Stimulated activated CD4-positive, alpha-beta T cell treated with anti-CD3 and anti-CD28 coated beads, TNF-alpha, amount 100 ng/mL, for 4 hours (primary cell): ENCODE measurements around the gene ALDH1L1.

Experiments used
- DNase-seq, 3 experiments: peaks; one replicate each; pipeline ENCODE4 v3.0.0-alpha.2; 2020; ENCODE audit warnings: low read depth in 3 of 3

The ALDH1L1 gene

GRCh38 chr3:126154391-126155279 lies 25.8 kb downstream of the ALDH1L1 start:
- DNase-seq, result no peak

- DNase-seq, result no peak
These were observed 26.6 kb downstream of the ALDH1L1 start for GRCh38 chr3:126153695-126154360.

- DNase-seq, result no peak
These were observed 27.3 kb downstream of the ALDH1L1 start for GRCh38 chr3:126152901-126153694.

GRCh38 chr3:126152458-126152857 lies 27.9 kb downstream of the ALDH1L1 start:
- DNase-seq, result no peak

GRCh38 chr3:126151562-126152302 lies 28.7 kb downstream of the ALDH1L1 start:
- no peak for DNase-seq

- DNase-seq, result no peak
These were observed 30.3 kb downstream of the ALDH1L1 start for GRCh38 chr3:126149960-126150515.

GRCh38 chr3:126149256-126149902 lies 31.0 kb downstream of the ALDH1L1 start:
- no peak for DNase-seq

GRCh38 chr3:126147932-126148683 lies 32.3 kb downstream of the ALDH1L1 start:
- no peak for DNase-seq

GRCh38 chr3:126147147-126147931 lies 33.0 kb downstream of the ALDH1L1 start:
- DNase-seq, result no peak

- DNase-seq, result no peak
These were observed 33.8 kb downstream of the ALDH1L1 start for GRCh38 chr3:126146525-126147146.

GRCh38 chr3:126146034-126146433 lies 34.4 kb downstream of the ALDH1L1 start:
- no peak for DNase-seq

GRCh38 chr3:126142652-126143051 lies 37.7 kb downstream of the ALDH1L1 start:
- DNase-seq, result no peak

GRCh38 chr3:126137490-126138130 lies 42.8 kb downstream of the ALDH1L1 start:
- DNase-seq, result no peak

GRCh38 chr3:126136428-126137220 lies 43.8 kb downstream of the ALDH1L1 start:
- no peak for DNase-seq

GRCh38 chr3:126135406-126136076 lies 44.8 kb downstream of the ALDH1L1 start:
- DNase-seq, result no peak

- DNase-seq, result no peak
These were observed 45.3 kb downstream of the ALDH1L1 start for GRCh38 chr3:126135071-126135405.
